ENCODE results near the gene TAF12.
A peak's percentile ranks its signal among the peaks of the same experiment; 100 is the strongest.

TAF12 gene

GRCh38 chr1:28580722-28581530, 61.9 kb downstream of the TAF12 start:
- no peaks in the 10 kb centered on the region for H3K27me3 ChIP-seq (ENCODE audit: control insufficient read depth, insufficient read depth, low read length)
- H3K36me3 ChIP-seq (ENCODE audit: control insufficient read depth, insufficient read depth, low read length) = no peaks in the 10 kb centered on the region
- no peak for TF ChIP-seq CTCF (IDR thresholded peaks at IDR 0.05)
- peak overlapping the region; percentile 94 for H2AFZ ChIP-seq
- H3K27ac ChIP-seq = peak overlapping the region; percentile 69
- H3K4me2 ChIP-seq (ENCODE audit: low read length) = peak overlapping the region; percentile 91
- H3K4me1 ChIP-seq = no peaks in the 10 kb centered on the region
- peak overlapping the region; percentile 73 for H3K9ac ChIP-seq
- peak overlapping the region; percentile 83 for H3K4me3 ChIP-seq (ENCODE audit: low read depth, low read length)
- no peaks in the 10 kb centered on the region for H3K9me3 ChIP-seq (ENCODE audit: control insufficient read depth, low read length)
- H3K79me2 ChIP-seq = no peaks in the 10 kb centered on the region

- no peaks in the 10 kb centered on the region for H3K9me3 ChIP-seq (ENCODE audit: control insufficient read depth, low read length)
- no peak for TF ChIP-seq CTCF (IDR thresholded peaks at IDR 0.05)
- H3K27ac ChIP-seq = no peak overlapping the region
- no peaks in the 10 kb centered on the region for H3K27me3 ChIP-seq (ENCODE audit: control insufficient read depth, insufficient read depth, low read length)
- no peaks in the 10 kb centered on the region for H3K4me1 ChIP-seq
- no peak overlapping the region for H3K4me2 ChIP-seq (ENCODE audit: low read length)
- no peak overlapping the region for H3K9ac ChIP-seq
- H3K36me3 ChIP-seq (ENCODE audit: control insufficient read depth, insufficient read depth, low read length) = no peaks in the 10 kb centered on the region
- no peak overlapping the region for H2AFZ ChIP-seq
- H3K79me2 ChIP-seq = no peaks in the 10 kb centered on the region
- H3K4me3 ChIP-seq (ENCODE audit: low read depth, low read length) = no peak overlapping the region
Observed at GRCh38 chr1:28579401-28579800, 63.5 kb downstream of the TAF12 start.

- no peak for TF ChIP-seq CTCF (IDR thresholded peaks at IDR 0.05)
- Histone ChIP-seq H3K4me2 (ENCODE audit: low read length) (no peak overlapping the region), H3K79me2 (no peaks in the 10 kb centered on the region), H3K9ac (no peak overlapping the region), H3K27me3 (ENCODE audit: control insufficient read depth, insufficient read depth, low read length) (no peaks in the 10 kb centered on the region), H3K4me1 (no peaks in the 10 kb centered on the region), H3K27ac (no peak overlapping the region), H2AFZ (no peak overlapping the region), H3K9me3 (ENCODE audit: control insufficient read depth, low read length) (no peaks in the 10 kb centered on the region), H3K36me3 (ENCODE audit: control insufficient read depth, insufficient read depth, low read length) (no peaks in the 10 kb centered on the region), H3K4me3 (ENCODE audit: low read depth, low read length) (no peak overlapping the region)
Observed at GRCh38 chr1:28578696-28579218, 64.1 kb downstream of the TAF12 start.

DNA sequence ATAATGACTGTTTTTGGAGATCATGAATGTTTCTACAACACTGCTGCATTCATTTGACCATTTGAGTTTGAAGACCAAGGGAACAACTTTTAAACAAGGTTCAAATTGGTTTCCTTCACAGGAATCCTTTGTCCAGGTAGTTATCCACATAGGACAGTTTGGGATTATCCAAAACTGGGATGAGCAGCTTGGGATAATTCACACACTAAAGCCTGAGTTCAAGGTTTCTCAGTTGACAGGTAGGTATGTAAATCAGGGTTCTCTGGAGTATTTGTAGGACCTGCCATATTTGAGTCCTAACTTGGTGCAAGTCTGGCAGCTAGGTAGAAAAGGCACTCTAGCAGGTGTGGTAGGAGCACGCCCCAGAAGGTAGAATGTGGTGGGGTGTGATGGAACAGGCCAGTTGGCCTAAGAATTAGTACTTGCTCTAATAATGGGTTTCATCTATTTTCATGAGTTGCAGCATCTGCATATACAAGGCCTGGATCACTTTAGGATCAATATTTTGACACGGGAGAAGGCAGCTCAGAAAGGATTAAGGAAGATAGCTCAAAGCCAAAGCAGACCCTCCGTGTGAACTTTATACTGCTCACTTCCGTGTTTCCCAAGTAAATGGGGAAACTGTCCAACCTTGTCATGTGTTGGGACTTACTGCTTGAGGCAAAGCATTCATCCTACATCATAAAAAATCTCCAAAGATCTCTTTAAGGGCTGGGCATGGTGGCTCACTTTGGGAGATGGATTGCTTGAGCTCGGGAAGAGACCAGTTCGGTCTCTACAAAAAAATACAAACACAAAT, 64.9 kb downstream of the TAF12 start:
- no peaks in the 10 kb centered on the region for H3K27me3 ChIP-seq (ENCODE audit: control insufficient read depth, insufficient read depth, low read length)
- no peak overlapping the region for H3K27ac ChIP-seq
- no peaks in the 10 kb centered on the region for H3K79me2 ChIP-seq
- no peak overlapping the region for H3K9ac ChIP-seq
- H2AFZ ChIP-seq = no peak overlapping the region
- H3K36me3 ChIP-seq (ENCODE audit: control insufficient read depth, insufficient read depth, low read length) = no peaks in the 10 kb centered on the region
- H3K9me3 ChIP-seq (ENCODE audit: control insufficient read depth, low read length) = no peaks in the 10 kb centered on the region
- no peak overlapping the region for H3K4me2 ChIP-seq (ENCODE audit: low read length)
- no peak overlapping the region for H3K4me3 ChIP-seq (ENCODE audit: low read depth, low read length)
- H3K4me1 ChIP-seq = no peaks in the 10 kb centered on the region
- TF ChIP-seq CTCF (IDR thresholded peaks at IDR 0.05) = no peak
